HG02943 (cell line): ENCODE measurements around the gene NMUR1.

Experiments used
- ATAC-seq: cut with Tn5 transposase; IDR thresholded peaks from one replicate; pipeline ENCODE4 v1.9.1; 2021; ENCODE audit warnings: mild to moderate bottlenecking, low read depth, moderate library complexity; ENCODE audit not compliant: unreplicated experiment

NMUR1 gene

GRCh38 chr2:231494669-231495068 is 35.6 kb downstream of the NMUR1 start:
- ATAC-seq, result no peak

- no peak for ATAC-seq
Observed at GRCh38 chr2:231490801-231491200, 39.4 kb downstream of the NMUR1 start.

GRCh38 chr2:231489990-231490389 is 40.3 kb downstream of the NMUR1 start:
- no peak for ATAC-seq

- ATAC-seq, result no peak
Observed at GRCh38 chr2:231488331-231488730, 41.9 kb downstream of the NMUR1 start.

GRCh38 chr2:231486851-231487596 is 43.2 kb downstream of the NMUR1 start:
- ATAC-seq, result no peak

GRCh38 chr2:231483398-231484329 is 46.6 kb downstream of the NMUR1 start:
- ATAC-seq, result no peak

- ATAC-seq, result no peak
Observed at GRCh38 chr2:231482806-231483391, 47.3 kb downstream of the NMUR1 start.

- no peak for ATAC-seq
Observed at GRCh38 chr2:231480781-231481180, 49.5 kb downstream of the NMUR1 start.

- no peak for ATAC-seq
Observed at GRCh38 chr2:231479455-231479854, 50.8 kb downstream of the NMUR1 start.

GRCh38 chr2:231476920-231477319 is 53.3 kb downstream of the NMUR1 start:
- no peak for ATAC-seq

- ATAC-seq, result no peak
Observed at GRCh38 chr2:231475965-231476364, 54.3 kb downstream of the NMUR1 start.
